Cardiac atrium fibroblast (primary cell): ENCODE results near the gene RPH3AL. TPM values are rescaled to one million over a fixed set of nuclear protein-coding genes. Genes with fewer than 3 reads are reported as not detected.

Experiments used
- total RNA-seq: library from RNA; depleted of rRNA; stranded (reverse); fragments of >200 nt; gene quantifications from 2 replicates; pipeline ENCODE4 v1.2.3, GENCODE V29; 2015

The RPH3AL gene, protein sequence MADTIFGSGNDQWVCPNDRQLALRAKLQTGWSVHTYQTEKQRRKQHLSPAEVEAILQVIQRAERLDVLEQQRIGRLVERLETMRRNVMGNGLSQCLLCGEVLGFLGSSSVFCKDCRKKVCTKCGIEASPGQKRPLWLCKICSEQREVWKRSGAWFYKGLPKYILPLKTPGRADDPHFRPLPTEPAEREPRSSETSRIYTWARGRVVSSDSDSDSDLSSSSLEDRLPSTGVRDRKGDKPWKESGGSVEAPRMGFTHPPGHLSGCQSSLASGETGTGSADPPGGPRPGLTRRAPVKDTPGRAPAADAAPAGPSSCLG
- total RNA-seq, result 0.72 and 3.7 TPM in 2 replicates

DNA sequence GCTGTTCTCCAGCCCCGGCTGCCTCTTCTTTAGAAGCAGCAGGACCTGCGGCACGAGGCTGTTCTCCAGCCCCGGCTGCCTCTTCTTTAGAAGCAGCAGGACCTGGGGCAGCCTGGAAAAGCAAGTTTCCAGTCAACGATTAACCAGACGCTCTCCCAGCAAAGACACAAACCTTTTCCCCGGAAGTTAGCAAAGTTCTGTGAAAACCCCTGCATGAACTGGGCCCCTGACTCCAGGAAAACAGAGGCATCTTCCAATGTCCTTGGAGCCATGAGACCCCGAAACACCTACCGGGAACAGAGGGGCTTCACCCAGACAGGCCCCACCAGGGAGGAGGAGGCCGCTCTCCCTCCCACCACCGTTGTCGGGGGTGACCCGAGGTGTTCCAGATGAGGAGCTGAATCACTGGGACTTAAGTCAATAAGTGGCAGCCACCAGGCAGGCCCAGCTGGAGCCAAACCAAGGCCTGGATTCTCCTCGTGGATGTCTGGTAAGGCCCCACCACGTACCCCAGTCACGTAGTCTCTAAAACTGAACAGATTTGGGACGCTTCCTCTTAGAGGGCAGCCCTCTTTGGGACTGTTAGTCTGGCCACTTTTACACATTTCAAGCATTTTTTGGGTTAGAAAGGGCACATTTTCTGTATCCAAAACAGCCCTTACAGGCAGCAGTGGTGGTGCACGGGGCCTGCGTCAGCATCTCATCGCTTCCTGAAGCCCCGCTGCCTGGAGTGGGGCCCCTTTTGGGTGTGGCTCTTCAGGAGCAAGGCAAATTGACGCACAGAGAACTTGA lies at the start of gene RPH3AL:
TSS of gene RPH3AL (minus strand) at position 387 of the 792 bp plus-strand sequence. CDS start 25,264 bp downstream, outside the sequence.

GRCh38 chr17:181245-182049 lies 171.2 kb downstream of the RPH3AL start, which contains the start of gene DOC2B:
DOC2B (minus strand) TSS chr17:181650; CDS start chr17:181479, 171 bp downstream.

Other genes with a start within 250 kb of the RPH3AL start
- gene SCGB1C2, start 215.2 kb downstream of the RPH3AL start, total RNA-seq, result not detected in 2 replicates
- not detected in 2 replicates for gene DOC2B, start 171.2 kb downstream of the RPH3AL start, total RNA-seq
- 8.5 and 9.4 TPM in 2 replicates for gene RFLNB, start 93.1 kb upstream of the RPH3AL start, total RNA-seq